CD14-positive monocyte (primary cell): ENCODE results near the gene RARB. TPM values are rescaled to one million over a fixed set of nuclear protein-coding genes. Genes with fewer than 3 reads are reported as not detected.

ENCODE experiments used
- DNase-seq, 3 donors: peaks; one replicate each; pipeline ENCODE4 v3.0.0-alpha.2; 2011 to 2022
- H2AFZ ChIP-seq: 2 replicates; pipeline ENCODE4 v1.6.0; 2012; ENCODE audit warnings: mild to moderate bottlenecking, low read depth, low read length, inconsistent platforms; ENCODE audit not compliant: insufficient read depth, poor library complexity, severe bottlenecking
- H3K27ac ChIP-seq, 2 donors: 1 replicate in 1 of 2; 2 replicates in 1 of 2; pipeline ENCODE4 v1.5.1; 2012 to 2013; ENCODE audit warnings: low read length in 2 of 2, control low read depth in 1 of 2, inconsistent platforms in 1 of 2, low read depth in 1 of 2, mild to moderate bottlenecking in 1 of 2
- H3K27me3 ChIP-seq, 2 donors: one replicate each; pipeline versions ENCODE4 v1.6.0 to v1.6.1; 2011 to 2013; ENCODE audit warnings: low read length in 2 of 2; ENCODE audit not compliant: control insufficient read depth in 2 of 2, insufficient read depth in 2 of 2
- H3K36me3 ChIP-seq, 2 donors: replicated peaks in 1 of 2; 1 replicate in 1 of 2; 2 replicates in 1 of 2; pipeline versions ENCODE4 v1.5.1 to v1.6.1; 2012 to 2013; ENCODE audit warnings: low read length in 2 of 2, control low read depth in 1 of 2, inconsistent platforms in 1 of 2, mild to moderate bottlenecking in 1 of 2; ENCODE audit not compliant: insufficient read depth in 2 of 2, control insufficient read depth in 1 of 2
- H3K4me1 ChIP-seq, 2 donors: 1 replicate in 1 of 2; 2 replicates in 1 of 2; pipeline versions ENCODE4 v1.5.1 to v1.6.1; 2012 to 2013; ENCODE audit warnings: low read length in 2 of 2, control low read depth in 1 of 2, inconsistent platforms in 1 of 2, mild to moderate bottlenecking in 1 of 2, moderate library complexity in 1 of 2; ENCODE audit not compliant: insufficient read depth in 2 of 2, control insufficient read depth in 1 of 2
- H3K4me2 ChIP-seq: replicated peaks from 2 replicates; pipeline ENCODE3; 2012; ENCODE audit warnings: low read length, moderate library complexity, mild to moderate bottlenecking; ENCODE audit not compliant: poor library complexity, severe bottlenecking; ENCODE audit errors: extremely low read depth
- H3K4me3 ChIP-seq, 3 experiments: fragments of 200-600 bp in 1 of 3; sonication (generic) in 1 of 3; replicated peaks in 1 of 3; 1 replicate in 2 of 3; 2 replicates in 1 of 3; pipeline ENCODE4 v1.5.1; 2011 to 2013; ENCODE audit warnings: low read length in 3 of 3, mild to moderate bottlenecking in 3 of 3, control low read depth in 2 of 3, low read depth in 2 of 3, inconsistent platforms in 1 of 3, moderate library complexity in 1 of 3
- H3K79me2 ChIP-seq: 2 replicates; pipeline ENCODE4 v1.6.0; 2012; ENCODE audit warnings: mild to moderate bottlenecking, control low read depth, inconsistent platforms, low read length, moderate library complexity; ENCODE audit not compliant: insufficient read depth
- H3K9ac ChIP-seq: 2 replicates; pipeline ENCODE4 v1.6.0; 2017; ENCODE audit warnings: low read length, mild to moderate bottlenecking; ENCODE audit not compliant: insufficient read depth, poor library complexity, severe bottlenecking
- H3K9me3 ChIP-seq, 2 donors: replicated peaks in 1 of 2; 1 replicate in 1 of 2; 2 replicates in 1 of 2; pipeline versions ENCODE4 v1.5.1 to v1.6.1; 2012 to 2013; ENCODE audit warnings: low read length in 2 of 2, control low read depth in 1 of 2; ENCODE audit not compliant: control insufficient read depth in 1 of 2, insufficient read depth in 1 of 2
- H4K20me1 ChIP-seq: 2 replicates; pipeline ENCODE4 v1.6.0; 2012; ENCODE audit warnings: mild to moderate bottlenecking, low read length, control low read depth, moderate library complexity; ENCODE audit not compliant: insufficient read depth
- H3K27ac Mint-ChIP-seq, 7 donors: one replicate each; pipeline ENCODE4 v1.8.0; 2020; ENCODE audit warnings: mild to moderate bottlenecking in 7 of 7, mixed read lengths in 7 of 7, moderate library complexity in 6 of 7, inconsistent platforms in 2 of 7
- H3K27me3 Mint-ChIP-seq, 3 donors: one replicate each; pipeline ENCODE4 v1.8.0; 2021 to 2022; ENCODE audit warnings: low read depth in 3 of 3, mild to moderate bottlenecking in 3 of 3, mixed read lengths in 3 of 3, moderate library complexity in 3 of 3, inconsistent platforms in 1 of 3
- H3K36me3 Mint-ChIP-seq, 2 donors: one replicate each; pipeline ENCODE4 v1.8.0; 2020; ENCODE audit warnings: mixed read lengths in 2 of 2, inconsistent platforms in 1 of 2, mild to moderate bottlenecking in 1 of 2
- H3K4me1 Mint-ChIP-seq: one replicate; pipeline ENCODE4 v1.8.0; 2020; ENCODE audit warnings: mild to moderate bottlenecking, mixed read lengths
- H3K4me3 Mint-ChIP-seq, 2 donors: one replicate each; pipeline ENCODE4 v1.8.0; 2020; ENCODE audit warnings: mild to moderate bottlenecking in 2 of 2, mixed read lengths in 2 of 2, moderate library complexity in 1 of 2
- H3K9me3 Mint-ChIP-seq, 7 donors: one replicate each; pipeline ENCODE4 v1.8.0; 2020 to 2022; ENCODE audit warnings: mixed read lengths in 7 of 7, mild to moderate bottlenecking in 6 of 7, moderate library complexity in 6 of 7, inconsistent platforms in 2 of 7
- WGBS: methylation state at CpG from one replicate; pipeline ENCODE4 v1.1.5; 2013; ENCODE audit warnings: missing lambda C conversion rate; ENCODE audit not compliant: insufficient coverage; 5-methylcytosine and 5-hydroxymethylcytosine counted together
- intact Hi-C, 2 donors: fragments of 100-400 bp; cut with micrococcal nuclease; formaldehyde crosslinking; loops; one replicate each; pipeline versions ENCODE4 v1.15.0 to v1.15.1; 2023
- polyA plus RNA-seq, 3 donors: library from polyadenylated mRNA; depleted of rRNA in 1 of 3; unstranded in 2 of 3; stranded (reverse) in 1 of 3; fragments of 300-500 nt in 2 of 3; fragments of >200 nt in 1 of 3; fragmentation: Illumina TruSeq in 2 of 3; gene quantifications; 1 replicate in 2 of 3; 2 replicates in 1 of 3; pipeline ENCODE4 v1.2.3, GENCODE V29; 2012 to 2021
- TF ChIP-seq, protein P1 (sequence below): fragments of 200-600 bp; IDR thresholded peaks from one replicate; pipeline ENCODE4 v1.8.0; 2022; ENCODE audit warnings: antibody characterized with exemption, mild to moderate bottlenecking

The RARB gene
- polyA plus RNA-seq, 3 donors = not detected

DNA sequence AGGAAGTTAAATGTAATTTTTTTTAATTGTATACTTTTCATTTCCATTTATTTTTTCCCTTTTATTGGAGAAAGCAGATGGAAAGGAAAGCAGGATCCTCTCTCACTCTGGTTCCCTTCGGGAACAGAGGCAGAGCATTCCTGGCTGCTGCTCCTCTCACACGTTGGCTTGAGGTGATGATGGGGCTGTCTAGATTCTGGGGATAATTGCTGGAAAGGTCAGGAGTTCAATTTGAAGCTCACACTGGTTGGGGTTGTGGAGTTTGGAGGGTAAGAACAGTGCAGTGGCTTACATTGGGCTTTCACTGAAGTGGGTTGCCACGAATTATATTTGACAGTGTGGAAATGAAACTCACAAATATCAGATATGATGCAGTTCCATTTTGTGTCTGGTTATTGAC lies 57.6 kb downstream of the RARB start:
- Histone ChIP-seq H3K9me3 (no peaks in the 10 kb centered on the region), H2AFZ (no peak overlapping the region), H3K27ac (no peak overlapping the region), H3K4me1 (no peaks in the 10 kb centered on the region), H3K9ac (no peak overlapping the region), H4K20me1 (no peaks in the 10 kb centered on the region), H3K4me3 (no peak overlapping the region), H3K79me2 (no peaks in the 10 kb centered on the region), H3K36me3 (no peaks in the 10 kb centered on the region), H3K27me3 (no peaks in the 10 kb centered on the region), H3K4me2 (no peak overlapping the region)
- no peaks in the 10 kb centered on the region for H3K36me3 Mint-ChIP-seq
- H3K4me3 Mint-ChIP-seq = peak overlapping the region in 1 of 2 donors; percentile 23
- H3K27ac Mint-ChIP-seq = no peak overlapping the region
- H3K9me3 Mint-ChIP-seq = peaks cover 0 to 5% (median 0%) of the 10 kb centered on the region in 7 donors
- DNase-seq = no peak
- H3K4me1 Mint-ChIP-seq = no peaks in the 10 kb centered on the region
- peaks cover 0 to 2% (median 1%) of the 10 kb centered on the region in 3 donors for H3K27me3 Mint-ChIP-seq
- TF ChIP-seq, protein P1, sequence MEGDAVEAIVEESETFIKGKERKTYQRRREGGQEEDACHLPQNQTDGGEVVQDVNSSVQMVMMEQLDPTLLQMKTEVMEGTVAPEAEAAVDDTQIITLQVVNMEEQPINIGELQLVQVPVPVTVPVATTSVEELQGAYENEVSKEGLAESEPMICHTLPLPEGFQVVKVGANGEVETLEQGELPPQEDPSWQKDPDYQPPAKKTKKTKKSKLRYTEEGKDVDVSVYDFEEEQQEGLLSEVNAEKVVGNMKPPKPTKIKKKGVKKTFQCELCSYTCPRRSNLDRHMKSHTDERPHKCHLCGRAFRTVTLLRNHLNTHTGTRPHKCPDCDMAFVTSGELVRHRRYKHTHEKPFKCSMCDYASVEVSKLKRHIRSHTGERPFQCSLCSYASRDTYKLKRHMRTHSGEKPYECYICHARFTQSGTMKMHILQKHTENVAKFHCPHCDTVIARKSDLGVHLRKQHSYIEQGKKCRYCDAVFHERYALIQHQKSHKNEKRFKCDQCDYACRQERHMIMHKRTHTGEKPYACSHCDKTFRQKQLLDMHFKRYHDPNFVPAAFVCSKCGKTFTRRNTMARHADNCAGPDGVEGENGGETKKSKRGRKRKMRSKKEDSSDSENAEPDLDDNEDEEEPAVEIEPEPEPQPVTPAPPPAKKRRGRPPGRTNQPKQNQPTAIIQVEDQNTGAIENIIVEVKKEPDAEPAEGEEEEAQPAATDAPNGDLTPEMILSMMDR = no peak
- WGBS = 73% methylated on average over 2 of the region's 3 CpGs
- intact Hi-C loops = no loop called here

DNA sequence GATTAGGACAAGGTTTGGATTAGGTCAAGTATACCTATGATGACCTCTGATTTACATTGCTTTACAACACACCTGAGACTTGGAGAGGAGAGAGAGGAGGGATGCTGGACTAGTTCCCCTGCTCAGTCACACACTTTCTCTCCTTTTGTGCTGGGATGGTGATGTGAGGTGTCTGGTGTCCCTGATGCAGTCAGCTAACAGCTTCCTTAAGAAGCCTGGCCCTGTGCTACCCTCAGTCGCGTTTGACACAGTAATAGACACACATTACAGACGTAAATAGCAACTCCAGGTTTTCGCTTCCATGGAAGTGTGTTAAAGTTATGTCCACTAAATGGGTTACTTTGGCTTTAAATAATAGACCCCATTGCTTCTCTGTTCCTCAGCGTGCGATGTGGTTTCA lies 58.9 kb downstream of the RARB start:
- Mint-ChIP-seq H3K4me3 (no peak overlapping the region), H3K4me1 (no peaks in the 10 kb centered on the region), H3K36me3 (no peaks in the 10 kb centered on the region), H3K9me3 (peaks cover 0 to 10% (median 3%) of the 10 kb centered on the region in 7 donors), H3K27ac (no peak overlapping the region), H3K27me3 (peaks cover 0 to 2% (median 1%) of the 10 kb centered on the region in 3 donors)
- intact Hi-C loops = no loop called here
- WGBS = no CpG with 5 or more reads among the region's 6 CpGs
- Histone ChIP-seq H2AFZ (no peak overlapping the region), H3K9ac (no peak overlapping the region), H3K36me3 (no peaks in the 10 kb centered on the region), H3K4me3 (no peak overlapping the region), H3K4me1 (no peaks in the 10 kb centered on the region), H3K4me2 (no peak overlapping the region), H3K9me3 (no peaks in the 10 kb centered on the region), H3K27me3 (no peaks in the 10 kb centered on the region), H3K27ac (no peak overlapping the region), H4K20me1 (no peaks in the 10 kb centered on the region), H3K79me2 (no peaks in the 10 kb centered on the region)
- no peak for DNase-seq
- TF ChIP-seq, protein P1 = no peak
